ENCODE results near the gene ARID4B. TPM values are rescaled to one million over a fixed set of nuclear protein-coding genes. Genes with fewer than 3 reads are reported as not detected.

ARID4B gene
- total RNA-seq, 1 experiment from 2014 or later = 34.0 TPM

GRCh38 chr1:235320521-235321179 is 7.3 kb downstream of the ARID4B start:
- Mint-ChIP-seq H3K4me3 (no peak overlapping the region), H3K27me3 (ENCODE audit: low read depth) (no peaks in the 10 kb centered on the region), H3K36me3 (ENCODE audit: insufficient read depth in 1 of 3, low read depth in 3 of 3) (peaks cover 20 to 48% (median 39%) of the 10 kb centered on the region in 3 experiments; a peak in 6 of 7 replicates), H3K4me1 (peaks cover 16 to 17% of the 10 kb centered on the region in 2 experiments), H3K27ac (peak overlapping the region in 2 of 3 experiments; percentile 1 to 12; a peak in 2 of 7 replicates), H3K9me3 (no peaks in the 10 kb centered on the region)
- no peak overlapping the region for H3K4me2 ChIP-seq (ENCODE audit: insufficient read depth, insufficient read length, low read length)
- no peak overlapping the region for H2BK12ac ChIP-seq (ENCODE audit: insufficient read length, low read depth, low read length)
- no CpG with 5 or more reads among the region's 6 CpGs for WGBS (ENCODE audit: extremely low coverage, insufficient read length, low lambda C conversion rate)
- H3K56ac ChIP-seq (ENCODE audit: insufficient read length, low read depth, low read length) = no peak overlapping the region
- no peak overlapping the region for H3K18ac ChIP-seq (ENCODE audit: insufficient read length, low read depth, low read length)
- no peak overlapping the region for H3K27ac ChIP-seq (ENCODE audit: insufficient read length, low read depth, low read length)
- H3K4me1 ChIP-seq (ENCODE audit: insufficient read depth, low read length) = no peaks in the 10 kb centered on the region; the same call in 1 of the 2 replicates
- no peak overlapping the region for H3K23ac ChIP-seq (ENCODE audit: insufficient read length, low read depth, low read length)
- no peak overlapping the region for H2BK15ac ChIP-seq (ENCODE audit: low read depth, low read length)
- H2AK5ac ChIP-seq (ENCODE audit: insufficient read length, low read length) = no peak overlapping the region
- H3K14ac ChIP-seq (ENCODE audit: insufficient read depth, low read length) = no peak overlapping the region
- H3K9me3 ChIP-seq (ENCODE audit: control insufficient read depth, low read depth, low read length) = no peaks in the 10 kb centered on the region
- H4K91ac ChIP-seq (ENCODE audit: insufficient read length, low read depth, low read length) = no peak overlapping the region
- H3K4ac ChIP-seq (ENCODE audit: low read depth, low read length) = no peak overlapping the region
- H3K23me2 ChIP-seq (ENCODE audit: insufficient read length, low read depth, low read length, poor library complexity, severe bottlenecking) = no peaks in the 10 kb centered on the region
- H3K9ac ChIP-seq (ENCODE audit: extremely low read depth, insufficient read length, low read length) = no peak overlapping the region
- no peak overlapping the region for H2BK20ac ChIP-seq (ENCODE audit: low read depth, low read length, poor library complexity, severe bottlenecking)
- DNase-seq = no peak
- no peak overlapping the region for H3T11ph ChIP-seq (ENCODE audit: low read length)
- no peak overlapping the region for H2BK5ac ChIP-seq (ENCODE audit: insufficient read length, low read length)
- H3K79me1 ChIP-seq (ENCODE audit: insufficient read depth, low read depth, low read length, poor library complexity, severe bottlenecking) = peaks cover 11% of the 10 kb centered on the region
- no peaks in the 10 kb centered on the region for H3K27me3 ChIP-seq (ENCODE audit: insufficient read depth, low read length)
- no peak overlapping the region for H2BK120ac ChIP-seq (ENCODE audit: low read depth, low read length, poor library complexity, severe bottlenecking)
- no peaks in the 10 kb centered on the region for H4K20me1 ChIP-seq (ENCODE audit: control insufficient read depth, insufficient read depth, insufficient read length)
- H4K5ac ChIP-seq (ENCODE audit: insufficient read length, low read depth, low read length) = no peak overlapping the region
- TF ChIP-seq CTCF (conservative IDR thresholded peaks at IDR 0.05) = no peak
- H2AFZ ChIP-seq (ENCODE audit: low read length) = no peak overlapping the region
- H4K8ac ChIP-seq (replicated peaks; ENCODE audit: insufficient read length, low read depth, low read length) = no peak overlapping the region
- peaks cover 55% of the 10 kb centered on the region for H3K79me2 ChIP-seq (ENCODE audit: insufficient read depth, low read length)

All from H9 (cell line).